LoVo (cell line): ENCODE measurements around the gene NPIPB2.
A peak's percentile ranks its signal among the peaks of the same experiment; 100 is the strongest.
"Not testable (repeated sequence)": the region's sequence is repeated elsewhere in the genome, so short reads cannot be mapped to it uniquely, and the experiment has no call there.

Experiments
- DNase-seq: peaks from one replicate; pipeline ENCODE4 v3.0.0-alpha.2; 2016; ENCODE audit warnings: low spot score

NPIPB2 gene

GRCh38 chr16:11957591-11958395, 15.9 kb upstream of the NPIPB2 start:
- DNase-seq: no peak

- DNase-seq: no peak
These were observed 14.7 kb upstream of the NPIPB2 start for GRCh38 chr16:11956558-11956957.

GRCh38 chr16:11955713-11956123, 13.9 kb upstream of the NPIPB2 start:
- no peak for DNase-seq

- not testable (repeated sequence) for DNase-seq
These were observed 11.7 kb upstream of the NPIPB2 start for GRCh38 chr16:11953576-11953975.

- DNase-seq: no peak
These were observed 8.5 kb upstream of the NPIPB2 start for GRCh38 chr16:11950388-11950787.

- peak; percentile 47 for DNase-seq
These were observed 7.7 kb upstream of the NPIPB2 start for GRCh38 chr16:11949527-11949926.

- DNase-seq: no peak
These were observed 7.0 kb upstream of the NPIPB2 start for GRCh38 chr16:11948819-11949218.

- no peak for DNase-seq
These were observed 4.6 kb upstream of the NPIPB2 start for GRCh38 chr16:11946433-11946832.

GRCh38 chr16:11927350-11927749, 14.5 kb downstream of the NPIPB2 start:
- DNase-seq: not testable (repeated sequence)

GRCh38 chr16:11924046-11924445, 17.8 kb downstream of the NPIPB2 start:
- not testable (repeated sequence) for DNase-seq

- peak; percentile 89 for DNase-seq
These were observed 25.1 kb downstream of the NPIPB2 start for GRCh38 chr16:11916524-11917285.

- peak; percentile 97 for DNase-seq
These were observed 26.0 kb downstream of the NPIPB2 start, which contains the start of gene GSPT1 for GRCh38 chr16:11915644-11916523. Gene GSPT1, minus strand, starts transcription at chr16:11915956. Its CDS starts 236 bp downstream, at chr16:11915720.

- DNase-seq: peak; percentile 21
These were observed 26.7 kb downstream of the NPIPB2 start for GRCh38 chr16:11915114-11915643.

- peak; percentile 11 for DNase-seq
These were observed 27.4 kb downstream of the NPIPB2 start for GRCh38 chr16:11914210-11915113.

GRCh38 chr16:11913425-11914079, 28.3 kb downstream of the NPIPB2 start:
- peak; percentile 16 for DNase-seq

GRCh38 chr16:11909653-11910545, 31.9 kb downstream of the NPIPB2 start:
- no peak for DNase-seq

- no peak for DNase-seq
These were observed 34.5 kb downstream of the NPIPB2 start for GRCh38 chr16:11907160-11907970.

- DNase-seq: no peak
These were observed 37.9 kb downstream of the NPIPB2 start for GRCh38 chr16:11903906-11904305.
